K562 (cell line): ENCODE results near the gene ADPRHL1. TPM values are rescaled to one million over a fixed set of nuclear protein-coding genes. Genes with fewer than 3 reads are reported as not detected.
A peak's percentile ranks its signal among the peaks of the same experiment; 100 is the strongest.

ENCODE experiments used
- ATF6 ChIP-seq: sonication (generic); formaldehyde crosslinking; IDR thresholded peaks from 2 replicates; pipeline ENCODE4 v1.4.0; 2020; ENCODE audit warnings: mild to moderate bottlenecking, missing genetic modification reagents
- BRD9 ChIP-seq: fragments of 450-650 bp; IDR thresholded peaks from 2 replicates; pipeline ENCODE4 v1.6.1; 2018; ENCODE audit warnings: low read depth; ENCODE audit not compliant: partially characterized antibody
- EGR1 ChIP-seq: fragments of 450-650 bp; conservative IDR thresholded peaks from 2 replicates; pipeline ENCODE4 v1.6.1; 2017; ENCODE audit warnings: mild to moderate bottlenecking
- ETS1 ChIP-seq: conservative IDR thresholded peaks from 2 replicates; pipeline ENCODE4 v1.6.1; 2011; ENCODE audit warnings: low read depth, mild to moderate bottlenecking, low read length; ENCODE audit not compliant: control insufficient read depth
- HDGF ChIP-seq: fragments of 450-650 bp; IDR thresholded peaks from 2 replicates; pipeline ENCODE4 v1.6.1; 2016
- KAT8 ChIP-seq: fragments of 450-650 bp; IDR thresholded peaks from 2 replicates; pipeline ENCODE4 v1.6.1; 2016; ENCODE audit warnings: low read depth, mild to moderate bottlenecking
- RB1 ChIP-seq: fragments of 450-650 bp; IDR thresholded peaks from 2 replicates; pipeline ENCODE4 v1.6.1; 2017; ENCODE audit warnings: low read depth, mild to moderate bottlenecking
- SIRT6 ChIP-seq: IDR thresholded peaks from one replicate; pipeline ENCODE4 v1.6.1; 2012; ENCODE audit warnings: low read depth, mild to moderate bottlenecking, control low read depth, inconsistent platforms, low read length, moderate library complexity
- SMAD4 ChIP-seq: fragments of 250-450 bp; sonication (Bioruptor Pico); conservative IDR thresholded peaks from 2 replicates; pipeline ENCODE4 v1.8.0; 2021; ENCODE audit warnings: inconsistent platforms, mild to moderate bottlenecking, moderate library complexity
- ZBTB12 ChIP-seq: fragments of 250-450 bp; sonication (Bioruptor Pico); IDR thresholded peaks from 2 replicates; pipeline ENCODE4 v1.4.0; 2020
- ZBTB33 ChIP-seq: sonication (generic); formaldehyde crosslinking; IDR thresholded peaks from 2 replicates; pipeline ENCODE4 v1.8.1; 2023; ENCODE audit warnings: mild to moderate bottlenecking, missing genetic modification reagents
- ZNF407 ChIP-seq: fragments of 450-650 bp; IDR thresholded peaks from 2 replicates; pipeline ENCODE4 v1.6.1; 2016; ENCODE audit warnings: low read depth
- polyA plus RNA-seq, 8 experiments: library from polyadenylated mRNA; depleted of rRNA in 4 of 8; stranded (reverse) in 5 of 8; unstranded in 3 of 8; fragments of >200 nt; fragmentation: Nextera tagmentation in 2 of 8; fragmentation: Illumina TruSeq in 1 of 8; extraction: Ambion mirVana in 2 of 8; extraction: Trizol in 1 of 8; gene quantifications; 2 replicates each; pipeline versions ENCODE4 v1.2.1 to v1.2.3, GENCODE V29; 2011 to 2014; ENCODE audit warnings: inconsistent platforms in 1 of 8, missing spikeins in 1 of 8
- total RNA-seq, 7 experiments: library from RNA; depleted of rRNA in 6 of 7; stranded (reverse); fragments of >200 nt in 6 of 7; fragmentation: Illumina TruSeq in 2 of 7; extraction: Trizol in 2 of 7; gene quantifications; 2 replicates each; pipeline versions ENCODE4 v1.2.1 to v1.2.3, GENCODE V29; 2011 to 2021; ENCODE audit warnings: low replicate concordance in 1 of 7

Gene ADPRHL1
- total and polyA plus RNA-seq, 9 of the 15 experiments (the other 6 are each of a cell fraction or from before 2014, with no cell fraction given) = 0.06 to 0.76 (median 0.37) TPM; not detected in 1

- TF ChIP-seq SIRT6 = no peak
- TF ChIP-seq EGR1 = no peak
- no peak for TF ChIP-seq HDGF
- no peak for TF ChIP-seq BRD9
- TF ChIP-seq ETS1 = no peak
- TF ChIP-seq KAT8 = no peak
- no peak for TF ChIP-seq ATF6
- 0 out of 2 replicates have a peak, but pooled peaks have one; percentile 44 for TF ChIP-seq SMAD4
- TF ChIP-seq ZBTB12 (CRISPR knock-in tag) = no peak
- no peak for TF ChIP-seq ZNF407
- TF ChIP-seq RB1 = peak; percentile 81; the same call in 1 of the 2 replicates
- no peak for TF ChIP-seq ZBTB33
Measured at GRCh38 chr13:113393563-113394338, 59.5 kb downstream of the ADPRHL1 start (continued).
